Pancreas (tissue), 10 donors: Measurements from ENCODE around the gene GOLGA6L10. TPM values are rescaled to one million over a fixed set of nuclear protein-coding genes. Genes with fewer than 3 reads are reported as not detected.

Source experiments
- ATAC-seq, 4 donors: fragments of 200-7000 bp; cut with Tn5 transposase; one replicate each; pipeline versions ENCODE4 v1.8.0 to v1.9.1; 2020; ENCODE audit warnings: mild to moderate bottlenecking in 4 of 4, moderate library complexity in 4 of 4
- DNase-seq, 6 donors: peaks; one replicate each; pipeline ENCODE4 v3.0.0-alpha.2; 2020
- FAIRE-seq: peaks from 2 replicates; lab custom pipeline; 2012; peaks lifted over from hg19 to GRCh38; lab: Jason Lieb, UNC
- H3K27ac ChIP-seq, 4 donors: fragments of 200-600 bp; sonication (generic); 1 replicate in 3 of 4; 2 replicates in 1 of 4; pipeline versions ENCODE4 v1.5.0 to v1.8.0; 2020
- H3K27me3 ChIP-seq, 4 donors: fragments of 200-600 bp; one replicate each; pipeline ENCODE4 v1.8.0; 2021
- H3K36me3 ChIP-seq, 3 donors: fragments of 200-600 bp; sonication (generic) in 1 of 3; one replicate each; pipeline versions ENCODE4 v1.5.0 to v1.8.0; 2020 to 2021
- H3K4me1 ChIP-seq, 3 donors: fragments of 200-600 bp; one replicate each; pipeline ENCODE4 v1.8.0; 2021
- H3K4me3 ChIP-seq, 4 donors: fragments of 200-600 bp; sonication (generic) in 2 of 4; one replicate each; pipeline versions ENCODE4 v1.5.0 to v1.8.0; 2020 to 2021
- H3K9me3 ChIP-seq, 4 donors: fragments of 200-600 bp; one replicate each; pipeline ENCODE4 v1.8.0; 2021
- CTCF ChIP-seq, 4 donors: fragments of 200-600 bp; sonication (generic) in 3 of 4; IDR thresholded peaks; one replicate each; pipeline versions ENCODE4 v1.5.0 to v1.8.0; 2021; ENCODE audit warnings: antibody characterized with exemption in 4 of 4
- WGBS, 2 donors: extraction: QIAGEN DNeasy Blood & Tissue Kit; methylation state at CpG; one replicate each; pipeline ENCODE4 v1.1.7; 2013; 5-methylcytosine and 5-hydroxymethylcytosine counted together
- intact Hi-C, 3 donors: fragments of 100-400 bp; cut with DNase I; formaldehyde crosslinking; loops; one replicate each; pipeline versions ENCODE4 v1.11.1 to v1.14.2; 2022
- polyA plus RNA-seq, 2 donors: library from polyadenylated mRNA; stranded (reverse); fragments of 200-250 nt; gene quantifications; one replicate each; pipeline ENCODE4 v1.2.3, GENCODE V29; 2013
- total RNA-seq, 6 donors: library from RNA; stranded (reverse); fragmentation: NEBNext Ultra II Directional in 4 of 6; extraction: Animal tissue kit (Norgen Biotek cat#: 25700) in 4 of 6; gene quantifications; one replicate each; pipeline versions ENCODE4 v1.2.1 to v1.2.4, GENCODE V29; 2021 to 2023
- donor health status: healthy with polysubstance abuse.
- donor health status: DM: no; HTN: no; CAD: no; lungs with moderate emphysema.
- donor health status: DM: no; HTN: no; CAD: no.
- donor health status: control.
- donor health status: control.
- donor health status: Bipolar disorder and iron deficiency.
- donor health status: DM: yes; HTN: yes; CAD: no.
- donor health status: DM: no; HTN: no; CAD: no.
- donor health status: DM: no; HTN: no; CAD: no.
- donor health status: DM: yes; HTN: yes; CAD: no.

The GOLGA6L10 gene
- total and polyA plus RNA-seq, 8 donors, result 0.49 to 4.3 (median 1.5) TPM

DNA sequence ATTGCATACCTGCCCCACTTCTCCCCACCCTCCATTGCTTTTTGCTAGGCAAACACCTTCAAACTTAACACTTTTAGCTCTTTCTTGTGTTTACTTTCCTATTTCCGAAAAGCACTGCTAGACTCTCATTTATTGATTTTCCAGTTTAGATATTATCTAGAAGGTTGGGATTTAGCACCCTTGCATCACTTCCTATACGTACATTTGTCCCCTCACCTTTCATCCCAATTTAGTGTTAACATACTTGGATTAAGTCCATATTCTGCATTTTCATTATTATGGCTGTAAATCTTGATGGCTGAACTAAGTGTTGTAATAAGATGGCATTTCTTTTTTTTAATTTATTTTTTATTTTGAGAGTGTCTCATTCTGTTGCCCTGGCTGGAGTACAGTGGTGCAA lies 39.5 kb downstream of the GOLGA6L10 start:
- DNase-seq (no peak), ATAC-seq (no peak), FAIRE-seq (no peak)
- no peak overlapping the region for H3K4me3 ChIP-seq
- no peaks in the 10 kb centered on the region for H3K9me3 ChIP-seq
- no peaks in the 10 kb centered on the region for H3K4me1 ChIP-seq
- 36 to 53% methylated on average over 2 of the region's 2 CpGs for WGBS, 2 donors
- no peaks in the 10 kb centered on the region for H3K27me3 ChIP-seq
- intact Hi-C loops, result no loop called here
- no peaks in the 10 kb centered on the region for H3K36me3 ChIP-seq
- H3K27ac ChIP-seq, result no peak overlapping the region
- TF ChIP-seq CTCF (IDR thresholded peaks at IDR 0.05), result no peak

GRCh38 chr15:82307714-82308081 lies 41.6 kb downstream of the GOLGA6L10 start:
- Histone ChIP-seq H3K27me3 (no peaks in the 10 kb centered on the region), H3K27ac (no peak overlapping the region), H3K9me3 (no peaks in the 10 kb centered on the region), H3K36me3 (no peaks in the 10 kb centered on the region), H3K4me1 (no peaks in the 10 kb centered on the region), H3K4me3 (no peak overlapping the region)
- ATAC-seq, result no peak
- DNase-seq, result no peak
- TF ChIP-seq CTCF (IDR thresholded peaks at IDR 0.05), result no peak
- 82 to 88% methylated on average over 8 of the region's 8 CpGs for WGBS, 2 donors
- no peak for FAIRE-seq
- intact Hi-C loops, result no loop called here

DNA sequence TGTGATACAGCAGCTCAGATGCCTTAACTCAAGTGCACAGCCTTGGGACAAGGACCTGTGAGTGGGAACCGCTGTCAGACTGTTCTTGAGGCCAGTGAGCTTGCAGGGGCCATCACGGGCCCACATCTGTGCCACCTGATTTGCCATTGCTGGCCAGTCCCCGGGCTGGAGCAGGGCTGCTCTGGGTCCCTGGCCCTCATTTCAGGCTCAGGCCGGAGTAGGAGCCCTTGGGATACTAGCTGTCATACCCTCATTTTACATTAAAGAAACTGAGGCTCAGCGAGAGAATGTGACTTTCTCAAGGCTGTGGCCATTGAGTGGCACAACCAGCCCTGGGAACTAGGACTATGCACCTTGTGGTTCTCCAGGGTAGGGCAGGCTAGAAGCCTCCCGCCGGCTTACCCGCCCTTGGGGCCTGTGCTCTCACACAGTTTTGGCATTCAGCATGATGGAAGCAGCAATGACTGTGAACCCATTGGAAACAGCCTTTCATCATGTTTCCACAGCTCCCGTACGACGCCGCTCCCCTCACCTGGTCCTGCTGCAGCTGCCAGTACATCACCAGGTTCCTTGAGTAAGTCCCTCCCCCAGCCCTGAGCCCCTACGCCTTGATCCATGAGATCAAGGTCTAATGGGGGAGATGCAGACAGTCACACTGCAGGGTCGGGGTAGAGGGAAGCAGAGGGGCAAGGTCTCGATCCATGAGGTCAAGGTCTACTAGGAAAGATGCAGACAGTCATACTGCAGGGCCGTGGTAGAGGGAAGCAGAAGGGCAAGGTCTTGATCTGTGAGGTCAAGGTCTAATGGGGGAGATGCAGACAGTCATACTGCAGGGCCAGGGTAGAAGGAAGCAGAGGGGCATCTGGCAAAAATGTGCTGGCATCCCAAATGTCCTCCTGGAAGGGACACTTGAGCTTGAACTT lies 42.2 kb downstream of the GOLGA6L10 start:
- no peak overlapping the region for H3K27ac ChIP-seq
- DNase-seq (no peak), FAIRE-seq (no peak), ATAC-seq (no peak)
- intact Hi-C loops, result no loop called here
- no peak overlapping the region for H3K4me3 ChIP-seq
- TF ChIP-seq CTCF (IDR thresholded peaks at IDR 0.05), result no peak
- no peaks in the 10 kb centered on the region for H3K27me3 ChIP-seq
- H3K4me1 ChIP-seq, result no peaks in the 10 kb centered on the region
- H3K9me3 ChIP-seq, result no peaks in the 10 kb centered on the region
- no peaks in the 10 kb centered on the region for H3K36me3 ChIP-seq
- WGBS, 2 donors, result 79 to 88% methylated on average over 16 of the region's 16 CpGs

DNA sequence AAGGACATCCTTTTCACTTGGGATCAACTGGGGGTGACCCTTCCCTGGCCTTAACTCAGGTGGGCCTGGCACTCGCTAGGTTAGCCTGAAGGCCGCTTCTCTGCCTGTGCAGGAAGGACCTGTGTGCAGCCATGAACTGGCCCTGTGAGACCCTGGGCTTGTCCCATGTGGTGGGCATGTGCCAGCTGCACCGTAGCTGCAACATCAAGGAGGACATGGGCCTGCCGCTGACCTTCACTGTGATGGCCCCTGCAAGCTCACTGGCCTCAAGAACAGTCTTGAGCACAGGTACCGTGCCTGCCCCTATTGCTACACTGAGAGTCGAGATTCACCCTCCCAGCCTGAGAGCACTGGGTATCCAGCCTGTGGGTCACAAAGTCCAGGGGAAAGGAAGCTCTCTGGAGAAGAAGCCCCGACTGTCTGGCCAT lies 43.6 kb downstream of the GOLGA6L10 start:
- FAIRE-seq, result no peak
- ATAC-seq, result no peak
- intact Hi-C loops, result no loop called here
- TF ChIP-seq CTCF (IDR thresholded peaks at IDR 0.05), result no peak
- DNase-seq, result no peak
- H3K36me3 ChIP-seq, result no peaks in the 10 kb centered on the region
- H3K4me1 ChIP-seq, result no peaks in the 10 kb centered on the region
- no peak overlapping the region for H3K27ac ChIP-seq
- H3K27me3 ChIP-seq, result no peaks in the 10 kb centered on the region
- 72 to 77% methylated on average over 7 of the region's 7 CpGs for WGBS, 2 donors
- no peaks in the 10 kb centered on the region for H3K9me3 ChIP-seq
- no peak overlapping the region for H3K4me3 ChIP-seq

- H3K9me3 ChIP-seq, result no peaks in the 10 kb centered on the region
- no peaks in the 10 kb centered on the region for H3K4me1 ChIP-seq
- WGBS, 2 donors, result 74 to 75% methylated on average over 4 of the region's 4 CpGs
- ATAC-seq, result no peak
- no peak overlapping the region for H3K27ac ChIP-seq
- no peaks in the 10 kb centered on the region for H3K36me3 ChIP-seq
- H3K27me3 ChIP-seq, result no peaks in the 10 kb centered on the region
- H3K4me3 ChIP-seq, result no peak overlapping the region
- DNase-seq, result no peak
- intact Hi-C loops, result no loop called here
- no peak for FAIRE-seq
- no peak for TF ChIP-seq CTCF (IDR thresholded peaks at IDR 0.05)
Measured at GRCh38 chr15:82304778-82305090, 44.5 kb downstream of the GOLGA6L10 start.
